Right renal pelvis (tissue), 4 donors: ENCODE data around the gene LTBP2. TPM values are rescaled to one million over a fixed set of nuclear protein-coding genes. Genes with fewer than 3 reads are reported as not detected.

Source experiments
- DNase-seq, 4 donors: peaks; one replicate each; pipeline ENCODE4 v3.0.0-alpha.2; 2013; ENCODE audit warnings: low read depth in 4 of 4, low spot score in 3 of 4, missing footprints in 1 of 4
- polyA plus RNA-seq, 4 donors: library from polyadenylated mRNA; unstranded; fragments of 120-200 nt; gene quantifications; one replicate each; pipeline ENCODE4 v1.2.1, GENCODE V29; 2013; ENCODE audit not compliant: insufficient read length in 4 of 4

Gene LTBP2
- polyA plus RNA-seq, 4 donors: 3.3 to 7.4 (median 4.3) TPM

DNA sequence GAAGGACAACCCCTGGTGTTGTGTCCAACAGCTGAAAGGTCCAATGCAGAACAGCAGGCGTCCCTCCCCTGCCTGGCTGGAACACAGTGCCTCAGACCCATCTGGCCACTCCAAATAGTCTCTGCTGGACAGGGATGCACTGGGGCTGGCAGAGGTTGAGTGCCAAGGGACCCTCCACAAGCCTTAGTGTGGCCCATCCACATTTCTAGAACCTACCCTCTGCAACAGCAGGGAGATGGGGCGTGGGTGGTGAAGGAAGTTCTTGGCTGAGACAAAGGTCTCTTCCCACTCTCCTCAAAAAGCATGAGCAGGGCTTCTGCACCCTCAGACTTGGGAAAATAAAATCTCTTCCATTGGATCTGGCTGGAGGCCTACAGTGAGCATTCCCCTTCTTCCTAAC lies 36.5 kb downstream of the LTBP2 start:
- no peak for DNase-seq

GRCh38 chr14:74574706-74575105 lies 37.3 kb downstream of the LTBP2 start:
- peak in 1 of 4 donors; percentile 24 for DNase-seq

DNA sequence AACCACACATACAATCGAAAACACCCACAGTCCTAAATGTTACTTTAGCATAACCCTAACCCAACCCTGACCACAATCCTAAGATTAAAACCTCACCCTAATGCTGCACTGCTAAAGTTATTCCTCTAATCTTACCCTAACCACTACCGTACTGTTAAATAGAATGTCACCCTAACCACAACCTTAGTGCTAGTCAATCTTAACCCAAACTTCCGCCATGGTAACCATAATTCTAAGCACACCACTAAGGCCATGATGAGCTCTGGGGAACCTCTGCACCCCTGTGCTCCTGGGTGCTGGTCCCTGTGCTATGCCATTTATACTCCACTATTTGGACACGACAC lies 38.0 kb downstream of the LTBP2 start:
- no peak for DNase-seq

DNA sequence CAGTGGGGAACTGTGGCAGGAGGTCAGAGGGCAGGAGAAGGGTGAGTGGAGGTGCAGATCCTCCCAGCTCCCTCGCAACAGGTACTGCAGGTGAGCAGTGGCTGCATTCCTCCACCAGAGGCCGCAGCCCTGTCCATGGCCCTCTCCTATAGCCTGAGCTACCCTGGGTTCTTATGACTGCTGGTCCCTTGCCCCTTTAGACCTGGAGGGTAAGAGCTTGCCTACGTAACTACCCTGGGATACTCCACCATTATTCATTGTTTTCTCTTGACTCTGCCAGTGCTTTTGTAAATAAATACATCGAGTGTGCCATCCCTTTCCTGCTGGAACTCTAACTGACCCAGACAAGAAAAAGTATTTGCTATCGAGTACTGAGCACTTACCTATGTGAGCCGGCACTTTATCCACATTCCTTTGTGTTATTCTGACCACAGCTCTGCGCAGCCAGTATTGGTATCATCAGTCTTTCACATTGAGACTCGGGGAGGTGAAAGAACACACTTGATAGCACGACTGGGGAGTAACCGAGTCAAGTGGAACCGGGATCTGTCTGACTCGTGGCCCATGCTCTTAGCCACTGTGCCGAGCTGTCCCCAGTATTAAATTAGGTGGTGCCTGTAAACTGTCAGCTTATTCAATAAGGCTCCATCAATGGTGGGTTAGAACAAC lies 38.5 kb downstream of the LTBP2 start:
- DNase-seq: peak in 1 of 4 donors; percentile 16

- DNase-seq: peak in 1 of 4 donors; percentile 46
Observed at GRCh38 chr14:74572726-74573301, 39.2 kb downstream of the LTBP2 start.

DNA sequence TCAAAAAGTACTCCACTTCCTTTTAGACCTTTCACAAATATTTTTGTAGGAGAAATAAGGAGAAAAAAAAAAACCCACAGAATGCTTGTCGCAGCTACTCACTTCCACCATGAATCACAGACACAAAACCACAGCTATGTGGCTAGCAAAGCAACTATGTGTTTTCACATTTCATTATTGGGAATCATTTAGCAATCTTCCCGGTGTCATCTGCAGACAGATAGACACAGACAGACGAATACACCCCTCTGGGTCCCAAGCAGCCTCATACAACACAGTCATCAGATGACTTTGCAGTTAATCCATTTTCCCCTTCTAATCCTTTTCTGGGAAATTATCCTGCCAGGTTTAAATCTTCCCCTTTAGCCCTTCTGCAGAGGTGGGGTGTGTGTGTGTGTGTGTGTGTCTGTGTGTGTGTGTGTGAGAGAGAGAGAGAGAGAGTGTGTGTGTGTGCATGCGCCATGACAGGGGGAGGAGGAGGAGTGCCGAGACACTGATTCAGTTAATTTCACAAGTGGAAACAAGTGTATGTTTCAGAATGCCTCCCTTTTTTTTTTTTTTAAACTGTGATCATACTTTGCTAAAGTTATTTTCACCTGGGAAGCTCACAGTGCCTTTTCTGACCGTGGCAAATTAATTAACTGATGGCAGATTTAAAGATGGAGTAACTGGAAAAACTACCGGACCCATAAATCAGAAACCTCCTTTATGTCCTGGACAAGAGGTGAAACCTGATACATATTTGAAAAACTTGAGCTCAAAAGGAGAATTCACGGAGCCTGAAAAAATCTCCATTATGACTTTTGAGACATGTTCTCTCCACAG lies 39.9 kb downstream of the LTBP2 start:
- peak in 3 of 4 donors; percentile 41 to 68 (median 62) for DNase-seq

- no peak for DNase-seq
Observed at GRCh38 chr14:74571441-74571841, 40.6 kb downstream of the LTBP2 start.

- DNase-seq: no peak
Observed at GRCh38 chr14:74570696-74571095, 41.3 kb downstream of the LTBP2 start.

DNA sequence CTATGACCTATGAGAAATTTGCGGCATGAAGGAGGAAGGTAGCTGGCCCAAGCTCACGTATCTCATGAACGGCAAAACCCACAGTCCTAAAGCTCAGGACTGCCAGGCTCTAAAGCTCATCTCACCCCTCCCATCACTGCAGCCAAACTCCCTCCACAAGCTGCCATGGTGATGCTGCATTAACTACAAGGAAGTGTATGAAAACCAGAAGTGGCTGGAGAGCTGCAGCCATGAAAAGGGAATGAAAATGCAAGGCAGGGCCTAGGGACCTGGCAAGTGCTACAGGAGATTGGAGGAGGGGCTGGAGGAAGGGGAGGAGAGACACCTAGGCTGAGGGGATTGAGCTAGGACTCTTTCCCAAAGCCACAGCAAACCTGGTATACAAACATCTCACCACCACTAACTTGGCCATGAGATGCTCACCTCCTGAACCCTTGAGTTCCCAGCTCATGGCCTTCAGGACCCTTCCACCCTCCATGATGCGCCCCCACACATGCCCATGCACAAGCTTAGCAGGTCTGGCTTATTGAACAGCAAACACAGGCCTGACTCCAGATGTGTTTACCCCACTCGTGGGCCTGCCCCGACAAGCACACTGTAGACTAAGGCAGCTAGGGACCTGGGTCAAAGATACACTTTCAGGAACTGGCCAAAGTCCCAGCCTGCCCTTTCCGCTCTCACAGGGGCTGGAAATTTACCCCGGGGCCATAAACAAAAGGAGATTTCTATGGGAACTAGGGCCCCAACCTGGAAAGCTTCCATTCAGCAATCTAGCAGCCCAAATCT lies 42.0 kb downstream of the LTBP2 start:
- no peak for DNase-seq

- DNase-seq: no peak
Observed at GRCh38 chr14:74569387-74569786, 42.6 kb downstream of the LTBP2 start.

DNA sequence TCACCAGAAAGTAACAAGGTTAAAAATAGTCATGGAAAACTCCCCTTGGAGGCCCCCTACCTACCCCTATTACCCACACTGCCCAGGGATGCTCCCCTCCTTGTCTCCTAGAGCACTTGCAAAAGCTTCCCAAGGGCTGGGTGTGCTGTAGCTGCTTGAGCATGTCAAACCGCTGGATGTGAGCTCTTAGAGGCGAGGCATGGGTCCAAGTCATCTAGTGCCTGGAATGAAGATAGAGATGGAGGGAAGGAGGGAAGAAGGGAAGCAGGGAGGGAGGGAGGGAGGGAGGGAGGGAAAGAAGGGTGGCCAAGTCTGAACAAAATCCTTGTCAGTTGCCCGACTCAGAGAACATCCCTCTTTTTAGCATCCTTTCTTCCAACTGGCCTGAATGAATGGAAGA lies 43.1 kb downstream of the LTBP2 start:
- DNase-seq: no peak

GRCh38 chr14:74568380-74568649 lies 43.7 kb downstream of the LTBP2 start:
- no peak for DNase-seq

GRCh38 chr14:74567646-74568379 lies 44.2 kb downstream of the LTBP2 start:
- DNase-seq: no peak

- DNase-seq: no peak
Observed at GRCh38 chr14:74567219-74567618, 44.8 kb downstream of the LTBP2 start.

- no peak for DNase-seq
Observed at GRCh38 chr14:74566174-74567141, 45.6 kb downstream of the LTBP2 start.

GRCh38 chr14:74563586-74564159 lies 48.4 kb downstream of the LTBP2 start:
- no peak for DNase-seq

- no peak for DNase-seq
Observed at GRCh38 chr14:74563233-74563585, 48.8 kb downstream of the LTBP2 start.

DNA sequence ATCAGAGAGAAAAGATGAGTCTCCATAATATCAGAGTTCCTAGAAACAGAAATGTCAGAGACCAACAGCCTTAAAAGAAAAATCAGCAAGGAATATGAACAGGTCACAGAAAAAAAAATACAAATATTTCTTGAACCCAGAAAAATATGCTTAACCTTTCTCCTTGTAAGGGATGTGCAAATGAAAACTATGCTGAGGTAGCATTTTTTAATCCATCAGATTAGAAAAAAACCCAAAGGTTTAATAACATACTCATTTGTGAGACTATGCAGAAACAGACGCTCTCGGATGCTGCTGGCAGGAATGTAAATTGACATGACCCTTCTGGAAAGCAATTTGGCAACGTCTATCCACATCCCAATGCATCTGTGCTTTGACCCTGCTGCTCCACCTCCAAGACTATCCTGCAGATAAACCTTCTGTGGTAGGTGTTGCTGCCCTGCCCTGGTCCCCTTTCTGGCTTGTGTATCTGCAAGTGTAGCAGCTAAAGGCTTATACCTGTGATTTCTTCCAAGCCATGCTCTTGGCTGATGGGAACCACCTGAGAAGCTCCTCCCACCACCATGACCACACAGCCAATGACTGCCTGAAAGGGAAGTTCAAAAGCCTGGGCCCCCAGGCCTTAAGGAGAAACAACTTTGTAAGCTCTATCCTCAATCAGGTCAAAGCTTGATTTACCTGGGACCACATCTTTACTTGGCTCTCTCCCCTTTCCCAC lies 49.4 kb downstream of the LTBP2 start:
- no peak for DNase-seq

GRCh38 chr14:74558655-74559054 lies 53.4 kb downstream of the LTBP2 start:
- no peak for DNase-seq
